Ovary (tissue), 3 donors: ENCODE results near the gene STPG4.

ENCODE experiments used
- EP300 ChIP-seq: sonication (generic); formaldehyde crosslinking; IDR thresholded peaks from one replicate; pipeline ENCODE4 v1.6.1; 2017; ENCODE audit warnings: antibody characterized with exemption
- POLR2A ChIP-seq: fragments of 450-650 bp; IDR thresholded peaks from one replicate; pipeline ENCODE4 v1.6.1; 2017; ENCODE audit warnings: antibody characterized with exemption, mild to moderate bottlenecking, moderate library complexity
- TF ChIP-seq, protein P1 (sequence below), 3 donors: fragments of 450-650 bp in 2 of 3; fragments of 200-600 bp in 1 of 3; IDR thresholded peaks; one replicate each; pipeline versions ENCODE4 v1.5.1 to v1.8.0; 2016 to 2022; ENCODE audit warnings: antibody characterized with exemption in 3 of 3, mild to moderate bottlenecking in 1 of 3
- donor health status: DM: no; HTN: no; CAD: no.

DNA sequence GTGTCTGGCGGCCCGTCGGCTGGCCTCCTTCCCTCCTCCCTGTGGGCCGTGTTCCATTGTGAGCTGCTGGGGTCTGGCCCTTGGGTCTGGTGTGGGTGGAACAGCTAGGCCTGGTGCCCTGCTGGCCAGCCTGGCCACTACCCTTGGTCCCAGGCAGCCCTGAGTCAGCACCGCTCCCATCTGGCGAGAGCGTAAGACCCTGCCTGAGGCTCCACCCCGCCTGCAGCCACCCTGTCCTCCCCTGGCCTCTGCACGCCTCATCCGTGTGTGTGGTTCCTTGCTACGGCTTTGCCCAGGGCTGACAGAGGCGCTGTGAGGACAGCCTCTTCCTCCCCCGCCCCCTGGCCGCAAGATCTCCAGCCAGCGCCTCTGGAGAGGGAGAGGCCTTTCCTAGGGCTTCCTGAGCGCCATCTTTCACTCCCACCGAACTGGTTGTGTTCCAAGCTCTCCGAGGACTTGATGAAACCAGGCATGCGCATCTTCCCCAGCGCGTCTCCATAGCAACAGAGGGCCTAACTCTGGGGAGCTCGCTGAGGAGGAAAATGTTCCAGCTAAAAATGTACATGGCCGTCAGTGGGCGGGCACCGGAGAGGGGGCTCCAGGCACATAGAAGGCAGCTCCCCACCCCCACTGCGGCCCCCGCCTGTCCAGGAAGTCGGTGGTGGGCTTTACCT is 83.0 kb downstream of the STPG4 start:
- no peak for TF ChIP-seq EP300
- no peak for TF ChIP-seq POLR2A
- TF ChIP-seq, protein P1, sequence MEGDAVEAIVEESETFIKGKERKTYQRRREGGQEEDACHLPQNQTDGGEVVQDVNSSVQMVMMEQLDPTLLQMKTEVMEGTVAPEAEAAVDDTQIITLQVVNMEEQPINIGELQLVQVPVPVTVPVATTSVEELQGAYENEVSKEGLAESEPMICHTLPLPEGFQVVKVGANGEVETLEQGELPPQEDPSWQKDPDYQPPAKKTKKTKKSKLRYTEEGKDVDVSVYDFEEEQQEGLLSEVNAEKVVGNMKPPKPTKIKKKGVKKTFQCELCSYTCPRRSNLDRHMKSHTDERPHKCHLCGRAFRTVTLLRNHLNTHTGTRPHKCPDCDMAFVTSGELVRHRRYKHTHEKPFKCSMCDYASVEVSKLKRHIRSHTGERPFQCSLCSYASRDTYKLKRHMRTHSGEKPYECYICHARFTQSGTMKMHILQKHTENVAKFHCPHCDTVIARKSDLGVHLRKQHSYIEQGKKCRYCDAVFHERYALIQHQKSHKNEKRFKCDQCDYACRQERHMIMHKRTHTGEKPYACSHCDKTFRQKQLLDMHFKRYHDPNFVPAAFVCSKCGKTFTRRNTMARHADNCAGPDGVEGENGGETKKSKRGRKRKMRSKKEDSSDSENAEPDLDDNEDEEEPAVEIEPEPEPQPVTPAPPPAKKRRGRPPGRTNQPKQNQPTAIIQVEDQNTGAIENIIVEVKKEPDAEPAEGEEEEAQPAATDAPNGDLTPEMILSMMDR (IDR thresholded peaks at IDR 0.05): peak in 2 of 3 donors; percentile 23 to 47
